HepG2 (cell line): Measurements from ENCODE around the gene CXXC5. TPM values are rescaled to one million over a fixed set of nuclear protein-coding genes. Genes with fewer than 3 reads are reported as not detected.
A peak's percentile ranks its signal among the peaks of the same experiment; 100 is the strongest.

Source experiments
- CHD2 ChIP-seq: IDR thresholded peaks from 2 replicates; pipeline ENCODE4 v1.6.1; 2011; ENCODE audit warnings: low read depth, low read length, improper control_type of control experiment
- GABPA ChIP-seq, 2 experiments: IDR thresholded peaks; 2 replicates each; pipeline ENCODE4 v1.6.1; 2011 to 2016; ENCODE audit warnings: low read depth in 2 of 2, low read length in 1 of 2, missing biosample characterization in 1 of 2, missing genetic modification characterization in 1 of 2
- HDAC1 ChIP-seq: sonication (generic); formaldehyde crosslinking; IDR thresholded peaks from 2 replicates; pipeline ENCODE4 v1.5.1; 2020; ENCODE audit warnings: mild to moderate bottlenecking, missing genetic modification reagents
- MED8 ChIP-seq: sonication (generic); formaldehyde crosslinking; IDR thresholded peaks from 2 replicates; pipeline ENCODE4 v1.8.1; 2023; ENCODE audit warnings: mild to moderate bottlenecking, missing genetic modification reagents; ENCODE audit not compliant: insufficient replicate concordance
- MTF2 ChIP-seq: sonication (generic); formaldehyde crosslinking; IDR thresholded peaks from 2 replicates; pipeline ENCODE4 v1.5.0; 2020; ENCODE audit warnings: missing genetic modification reagents, borderline replicate concordance
- NBN ChIP-seq: fragments of 450-650 bp; conservative IDR thresholded peaks from 2 replicates; pipeline ENCODE4 v1.6.1; 2017
- PAF1 ChIP-seq: IDR thresholded peaks from 2 replicates; pipeline ENCODE4 v1.6.1; 2016; ENCODE audit warnings: missing genetic modification reagents, missing compliant biosample characterization
- PAWR ChIP-seq: sonication (generic); formaldehyde crosslinking; IDR thresholded peaks from 2 replicates; pipeline ENCODE4 v1.4.0; 2020; ENCODE audit warnings: missing genetic modification reagents, mild to moderate bottlenecking, borderline replicate concordance
- RARA ChIP-seq: IDR thresholded peaks from 2 replicates; pipeline ENCODE4 v1.6.1; 2016; ENCODE audit warnings: missing genetic modification reagents, missing compliant biosample characterization
- SMAD3 ChIP-seq: sonication (generic); formaldehyde crosslinking; IDR thresholded peaks from 2 replicates; pipeline ENCODE4 v1.4.0; 2020; ENCODE audit warnings: missing genetic modification reagents
- ZFAT ChIP-seq: sonication (generic); formaldehyde crosslinking; conservative IDR thresholded peaks from 2 replicates; pipeline ENCODE4 v1.8.1; 2023; ENCODE audit warnings: missing genetic modification reagents, inconsistent platforms
- ZNF296 ChIP-seq: sonication (generic); formaldehyde crosslinking; conservative IDR thresholded peaks from 2 replicates; pipeline ENCODE4 v1.5.0; 2020; ENCODE audit warnings: mild to moderate bottlenecking, missing genetic modification reagents
- ZNF367 ChIP-seq: sonication (generic); formaldehyde crosslinking; IDR thresholded peaks from 2 replicates; pipeline ENCODE4 v1.4.0; 2020; ENCODE audit warnings: missing genetic modification reagents, borderline replicate concordance
- ZNF430 ChIP-seq: sonication (generic); formaldehyde crosslinking; IDR thresholded peaks from 2 replicates; pipeline ENCODE4 v1.9.0; 2021; ENCODE audit warnings: mild to moderate bottlenecking, missing genetic modification reagents
- ZNF670 ChIP-seq: sonication (generic); formaldehyde crosslinking; IDR thresholded peaks from 2 replicates; pipeline ENCODE4 v1.8.0; 2022; ENCODE audit warnings: mild to moderate bottlenecking, missing genetic modification reagents, borderline replicate concordance
- ZNF768 ChIP-seq: sonication (generic); formaldehyde crosslinking; IDR thresholded peaks from 2 replicates; pipeline ENCODE4 v1.4.0; 2020; ENCODE audit warnings: missing genetic modification reagents
- polyA plus RNA-seq, 8 experiments: library from polyadenylated mRNA; depleted of rRNA in 3 of 8; stranded (reverse) in 7 of 8; unstranded in 1 of 8; fragments of >200 nt; fragmentation: Illumina TruSeq in 4 of 8; extraction: Trizol in 4 of 8; gene quantifications; 2 replicates each; pipeline versions ENCODE4 v1.2.1 to v1.2.3, GENCODE V29; 2011 to 2016; ENCODE audit warnings: low read depth in 4 of 8, missing spikeins in 1 of 8, mixed read lengths in 1 of 8; ENCODE audit not compliant: insufficient read depth in 1 of 8
- total RNA-seq, 5 experiments: library from RNA; depleted of rRNA; stranded (reverse); fragments of >200 nt; fragmentation: Illumina TruSeq; extraction: Trizol; gene quantifications; 2 replicates each; pipeline ENCODE4 v1.2.3, GENCODE V29; 2016; ENCODE audit warnings: low read depth in 1 of 5
- TF ChIP-seq, protein P1 (sequence below): sonication (generic); formaldehyde crosslinking; IDR thresholded peaks from 2 replicates; pipeline ENCODE4 v1.5.0; 2020; ENCODE audit warnings: missing genetic modification reagents
- TF ChIP-seq, protein P2 (sequence below): sonication (generic); formaldehyde crosslinking; IDR thresholded peaks from 2 replicates; pipeline ENCODE4 v1.4.0; 2020; ENCODE audit warnings: missing genetic modification reagents
- TF ChIP-seq, protein P3 (sequence below): sonication (generic); formaldehyde crosslinking; IDR thresholded peaks from 2 replicates; pipeline ENCODE4; 2020; ENCODE audit warnings: missing genetic modification reagents, mild to moderate bottlenecking, borderline replicate concordance
- TF ChIP-seq, protein P4 (sequence below): sonication (generic); formaldehyde crosslinking; IDR thresholded peaks from 2 replicates; pipeline ENCODE4 v1.5.1; 2020; ENCODE audit warnings: missing genetic modification reagents, mild to moderate bottlenecking, borderline replicate concordance
- TF ChIP-seq, protein P5 (sequence below): sonication (generic); formaldehyde crosslinking; IDR thresholded peaks from 2 replicates; pipeline ENCODE4 v1.5.0; 2020; ENCODE audit warnings: mild to moderate bottlenecking, missing genetic modification reagents

Gene CXXC5
- total and polyA plus RNA-seq, 2 of the 13 experiments (the other 11 are each of a cell fraction or from before 2014, with no cell fraction given) = 32.3 to 33.0 TPM

DNA sequence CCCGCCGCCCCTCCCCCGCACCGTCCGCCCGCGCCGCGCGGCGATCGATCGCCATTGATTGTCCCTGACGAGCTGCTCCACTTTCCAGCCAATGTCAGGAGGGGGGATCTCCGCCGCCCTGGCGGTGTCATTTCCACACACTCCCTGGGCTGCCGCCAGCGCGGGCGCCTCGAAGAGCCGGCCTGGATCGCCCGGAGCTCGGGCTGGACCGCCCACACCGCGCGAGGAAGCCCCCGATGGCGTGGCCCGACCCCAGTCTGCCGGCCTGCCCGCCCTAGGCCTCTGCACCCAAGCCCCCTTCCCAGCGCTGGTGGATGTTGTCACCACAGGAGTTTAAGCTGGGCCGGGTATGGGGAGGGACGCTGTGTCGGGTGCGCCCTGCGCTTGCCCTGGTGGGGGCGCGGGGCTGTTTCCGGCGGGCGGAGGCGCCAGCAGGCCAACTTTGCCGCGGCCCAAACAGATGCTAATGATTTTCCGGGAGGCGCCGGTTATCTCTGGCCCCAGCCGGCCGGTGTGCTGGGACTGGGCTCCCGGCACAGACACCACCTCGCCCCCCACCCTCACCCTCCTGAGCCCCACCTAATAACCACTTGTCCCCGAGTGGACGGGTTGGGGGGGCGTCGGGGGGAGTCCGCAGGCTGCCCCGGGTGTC lies 10.6 kb upstream of the CXXC5 start (continued):
- no peak for TF ChIP-seq CHD2
- TF ChIP-seq ZFAT (CRISPR knock-in tag) = no peak
- TF ChIP-seq, protein P1, sequence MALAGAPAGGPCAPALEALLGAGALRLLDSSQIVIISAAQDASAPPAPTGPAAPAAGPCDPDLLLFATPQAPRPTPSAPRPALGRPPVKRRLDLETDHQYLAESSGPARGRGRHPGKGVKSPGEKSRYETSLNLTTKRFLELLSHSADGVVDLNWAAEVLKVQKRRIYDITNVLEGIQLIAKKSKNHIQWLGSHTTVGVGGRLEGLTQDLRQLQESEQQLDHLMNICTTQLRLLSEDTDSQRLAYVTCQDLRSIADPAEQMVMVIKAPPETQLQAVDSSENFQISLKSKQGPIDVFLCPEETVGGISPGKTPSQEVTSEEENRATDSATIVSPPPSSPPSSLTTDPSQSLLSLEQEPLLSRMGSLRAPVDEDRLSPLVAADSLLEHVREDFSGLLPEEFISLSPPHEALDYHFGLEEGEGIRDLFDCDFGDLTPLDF = peak; percentile 77
- TF ChIP-seq ZNF296 (CRISPR knock-in tag) = no peak
- TF ChIP-seq RARA (CRISPR knock-in tag) = peak; percentile 73
- peak; percentile 60 for TF ChIP-seq MED8 (CRISPR knock-in tag)
- peak; percentile 94 for TF ChIP-seq ZNF430
- no peak for TF ChIP-seq PAWR (CRISPR knock-in tag)
- no peak for TF ChIP-seq ZNF367
- no peak for TF ChIP-seq GABPA (IDR thresholded peaks at IDR 0.05; ENCODE audit: low read depth, low read length)
- peak; percentile 64 for TF ChIP-seq GABPA (CRISPR knock-in tag; IDR thresholded peaks at IDR 0.05; ENCODE audit: low read depth)
- TF ChIP-seq, protein P2, sequence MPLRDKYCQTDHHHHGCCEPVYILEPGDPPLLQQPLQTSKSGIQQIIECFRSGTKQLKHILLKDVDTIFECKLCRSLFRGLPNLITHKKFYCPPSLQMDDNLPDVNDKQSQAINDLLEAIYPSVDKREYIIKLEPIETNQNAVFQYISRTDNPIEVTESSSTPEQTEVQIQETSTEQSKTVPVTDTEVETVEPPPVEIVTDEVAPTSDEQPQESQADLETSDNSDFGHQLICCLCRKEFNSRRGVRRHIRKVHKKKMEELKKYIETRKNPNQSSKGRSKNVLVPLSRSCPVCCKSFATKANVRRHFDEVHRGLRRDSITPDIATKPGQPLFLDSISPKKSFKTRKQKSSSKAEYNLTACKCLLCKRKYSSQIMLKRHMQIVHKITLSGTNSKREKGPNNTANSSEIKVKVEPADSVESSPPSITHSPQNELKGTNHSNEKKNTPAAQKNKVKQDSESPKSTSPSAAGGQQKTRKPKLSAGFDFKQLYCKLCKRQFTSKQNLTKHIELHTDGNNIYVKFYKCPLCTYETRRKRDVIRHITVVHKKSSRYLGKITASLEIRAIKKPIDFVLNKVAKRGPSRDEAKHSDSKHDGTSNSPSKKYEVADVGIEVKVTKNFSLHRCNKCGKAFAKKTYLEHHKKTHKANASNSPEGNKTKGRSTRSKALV (CRISPR knock-in tag) = peak; percentile 92
- TF ChIP-seq HDAC1 (CRISPR knock-in tag) = peak; percentile 92
- TF ChIP-seq, protein P3, sequence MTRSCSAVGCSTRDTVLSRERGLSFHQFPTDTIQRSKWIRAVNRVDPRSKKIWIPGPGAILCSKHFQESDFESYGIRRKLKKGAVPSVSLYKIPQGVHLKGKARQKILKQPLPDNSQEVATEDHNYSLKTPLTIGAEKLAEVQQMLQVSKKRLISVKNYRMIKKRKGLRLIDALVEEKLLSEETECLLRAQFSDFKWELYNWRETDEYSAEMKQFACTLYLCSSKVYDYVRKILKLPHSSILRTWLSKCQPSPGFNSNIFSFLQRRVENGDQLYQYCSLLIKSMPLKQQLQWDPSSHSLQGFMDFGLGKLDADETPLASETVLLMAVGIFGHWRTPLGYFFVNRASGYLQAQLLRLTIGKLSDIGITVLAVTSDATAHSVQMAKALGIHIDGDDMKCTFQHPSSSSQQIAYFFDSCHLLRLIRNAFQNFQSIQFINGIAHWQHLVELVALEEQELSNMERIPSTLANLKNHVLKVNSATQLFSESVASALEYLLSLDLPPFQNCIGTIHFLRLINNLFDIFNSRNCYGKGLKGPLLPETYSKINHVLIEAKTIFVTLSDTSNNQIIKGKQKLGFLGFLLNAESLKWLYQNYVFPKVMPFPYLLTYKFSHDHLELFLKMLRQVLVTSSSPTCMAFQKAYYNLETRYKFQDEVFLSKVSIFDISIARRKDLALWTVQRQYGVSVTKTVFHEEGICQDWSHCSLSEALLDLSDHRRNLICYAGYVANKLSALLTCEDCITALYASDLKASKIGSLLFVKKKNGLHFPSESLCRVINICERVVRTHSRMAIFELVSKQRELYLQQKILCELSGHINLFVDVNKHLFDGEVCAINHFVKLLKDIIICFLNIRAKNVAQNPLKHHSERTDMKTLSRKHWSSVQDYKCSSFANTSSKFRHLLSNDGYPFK (CRISPR knock-in tag) = no peak; the same call in 1 of the 2 replicates
- peak; percentile 41; the same call in 1 of the 2 replicates for TF ChIP-seq SMAD3 (CRISPR knock-in tag)
- no peak for TF ChIP-seq NBN
- TF ChIP-seq, protein P4, sequence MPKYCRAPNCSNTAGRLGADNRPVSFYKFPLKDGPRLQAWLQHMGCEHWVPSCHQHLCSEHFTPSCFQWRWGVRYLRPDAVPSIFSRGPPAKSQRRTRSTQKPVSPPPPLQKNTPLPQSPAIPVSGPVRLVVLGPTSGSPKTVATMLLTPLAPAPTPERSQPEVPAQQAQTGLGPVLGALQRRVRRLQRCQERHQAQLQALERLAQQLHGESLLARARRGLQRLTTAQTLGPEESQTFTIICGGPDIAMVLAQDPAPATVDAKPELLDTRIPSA (CRISPR knock-in tag) = peak; percentile 83; the same call in 1 of the 2 replicates
- no peak for TF ChIP-seq ZNF670 (CRISPR knock-in tag)
- peak; percentile 84 for TF ChIP-seq ZNF768 (CRISPR knock-in tag)
- no peak for TF ChIP-seq PAF1 (CRISPR knock-in tag)
- TF ChIP-seq MTF2 (CRISPR knock-in tag) = no peak; the same call in 1 of the 2 replicates
- TF ChIP-seq, protein P5, sequence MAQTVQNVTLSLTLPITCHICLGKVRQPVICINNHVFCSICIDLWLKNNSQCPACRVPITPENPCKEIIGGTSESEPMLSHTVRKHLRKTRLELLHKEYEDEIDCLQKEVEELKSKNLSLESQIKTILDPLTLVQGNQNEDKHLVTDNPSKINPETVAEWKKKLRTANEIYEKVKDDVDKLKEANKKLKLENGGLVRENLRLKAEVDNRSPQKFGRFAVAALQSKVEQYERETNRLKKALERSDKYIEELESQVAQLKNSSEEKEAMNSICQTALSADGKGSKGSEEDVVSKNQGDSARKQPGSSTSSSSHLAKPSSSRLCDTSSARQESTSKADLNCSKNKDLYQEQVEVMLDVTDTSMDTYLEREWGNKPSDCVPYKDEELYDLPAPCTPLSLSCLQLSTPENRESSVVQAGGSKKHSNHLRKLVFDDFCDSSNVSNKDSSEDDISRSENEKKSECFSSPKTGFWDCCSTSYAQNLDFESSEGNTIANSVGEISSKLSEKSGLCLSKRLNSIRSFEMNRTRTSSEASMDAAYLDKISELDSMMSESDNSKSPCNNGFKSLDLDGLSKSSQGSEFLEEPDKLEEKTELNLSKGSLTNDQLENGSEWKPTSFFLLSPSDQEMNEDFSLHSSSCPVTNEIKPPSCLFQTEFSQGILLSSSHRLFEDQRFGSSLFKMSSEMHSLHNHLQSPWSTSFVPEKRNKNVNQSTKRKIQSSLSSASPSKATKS (CRISPR knock-in tag) = no peak
